GM18507 (cell line): Measurements from ENCODE around the gene TACC2.
"Not testable (repeated sequence)": the region's sequence is repeated elsewhere in the genome, so short reads cannot be mapped to it uniquely, and the experiment has no call there.

Experiments used
- DNase-seq: peaks from one replicate; pipeline ENCODE4 v3.0.0; 2011; ENCODE audit warnings: low read depth; ENCODE audit not compliant: insufficient read length; ENCODE audit errors: extremely low spot score
- FAIRE-seq: peaks from 2 replicates; lab custom pipeline; 2011; peaks lifted over from hg19 to GRCh38; lab: Jason Lieb, UNC

TACC2 gene

DNA sequence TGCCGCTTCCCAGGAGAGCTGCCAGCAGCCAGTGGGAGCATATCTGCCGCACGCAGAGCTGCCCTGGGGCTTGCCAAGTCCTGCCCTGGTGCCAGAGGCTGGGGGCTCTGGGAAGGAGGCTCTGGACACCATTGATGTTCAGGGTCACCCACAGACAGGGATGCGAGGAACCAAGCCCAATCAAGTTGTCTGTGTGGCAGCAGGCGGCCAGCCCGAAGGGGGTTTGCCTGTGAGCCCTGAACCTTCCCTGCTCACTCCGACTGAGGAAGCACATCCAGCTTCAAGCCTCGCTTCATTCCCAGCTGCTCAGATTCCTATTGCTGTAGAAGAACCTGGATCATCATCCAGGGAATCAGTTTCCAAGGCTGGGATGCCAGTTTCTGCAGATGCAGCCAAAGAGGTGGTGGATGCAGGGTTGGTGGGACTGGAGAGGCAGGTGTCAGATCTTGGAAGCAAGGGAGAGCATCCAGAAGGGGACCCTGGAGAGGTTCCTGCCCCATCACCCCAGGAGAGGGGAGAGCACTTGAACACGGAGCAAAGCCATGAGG, 94.6 kb downstream of the TACC2 start:
- DNase-seq (no peak), FAIRE-seq (no peak)

DNA sequence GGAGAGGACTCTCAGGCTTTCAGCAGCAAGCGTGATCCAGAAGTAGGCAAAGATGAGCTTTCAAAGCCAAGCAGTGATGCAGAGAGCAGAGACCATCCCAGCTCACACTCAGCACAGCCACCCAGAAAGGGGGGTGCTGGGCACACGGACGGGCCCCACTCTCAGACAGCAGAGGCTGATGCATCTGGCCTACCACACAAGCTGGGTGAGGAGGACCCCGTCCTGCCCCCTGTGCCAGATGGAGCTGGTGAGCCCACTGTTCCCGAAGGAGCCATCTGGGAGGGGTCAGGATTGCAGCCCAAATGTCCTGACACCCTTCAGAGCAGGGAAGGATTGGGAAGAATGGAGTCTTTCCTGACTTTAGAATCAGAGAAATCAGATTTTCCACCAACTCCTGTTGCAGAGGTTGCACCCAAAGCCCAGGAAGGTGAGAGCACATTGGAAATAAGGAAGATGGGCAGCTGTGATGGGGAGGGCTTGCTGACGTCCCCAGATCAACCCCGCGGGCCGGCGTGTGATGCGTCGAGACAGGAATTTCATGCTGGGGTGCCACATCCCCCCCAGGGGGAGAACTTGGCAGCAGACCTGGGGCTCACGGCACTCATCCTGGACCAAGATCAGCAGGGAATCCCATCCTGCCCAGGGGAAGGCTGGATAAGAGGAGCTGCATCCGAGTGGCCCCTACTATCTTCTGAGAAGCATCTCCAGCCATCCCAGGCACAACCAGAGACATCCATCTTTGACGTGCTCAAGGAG, 95.5 kb downstream of the TACC2 start:
- no peak for FAIRE-seq

DNA sequence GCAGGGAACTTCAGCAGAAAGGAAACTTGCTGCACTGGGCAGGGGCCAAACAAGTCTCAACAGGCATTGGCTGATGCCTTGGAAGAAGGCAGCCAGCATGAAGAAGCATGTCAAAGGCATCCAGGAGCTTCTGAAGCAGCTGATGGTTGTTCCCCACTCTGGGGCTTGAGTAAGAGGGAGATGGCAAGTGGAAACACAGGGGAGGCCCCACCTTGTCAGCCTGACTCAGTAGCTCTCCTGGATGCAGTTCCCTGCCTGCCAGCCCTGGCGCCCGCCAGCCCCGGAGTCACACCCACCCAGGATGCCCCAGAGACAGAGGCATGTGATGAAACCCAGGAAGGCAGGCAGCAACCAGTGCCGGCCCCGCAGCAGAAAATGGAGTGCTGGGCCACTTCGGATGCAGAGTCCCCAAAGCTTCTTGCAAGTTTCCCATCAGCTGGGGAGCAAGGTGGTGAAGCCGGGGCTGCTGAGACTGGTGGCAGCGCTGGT, 96.5 kb downstream of the TACC2 start:
- DNase-seq (no peak), FAIRE-seq (no peak)

More for the DNA sequence above, 95.5 kb downstream of the TACC2 start:
- no peak for DNase-seq

DNA sequence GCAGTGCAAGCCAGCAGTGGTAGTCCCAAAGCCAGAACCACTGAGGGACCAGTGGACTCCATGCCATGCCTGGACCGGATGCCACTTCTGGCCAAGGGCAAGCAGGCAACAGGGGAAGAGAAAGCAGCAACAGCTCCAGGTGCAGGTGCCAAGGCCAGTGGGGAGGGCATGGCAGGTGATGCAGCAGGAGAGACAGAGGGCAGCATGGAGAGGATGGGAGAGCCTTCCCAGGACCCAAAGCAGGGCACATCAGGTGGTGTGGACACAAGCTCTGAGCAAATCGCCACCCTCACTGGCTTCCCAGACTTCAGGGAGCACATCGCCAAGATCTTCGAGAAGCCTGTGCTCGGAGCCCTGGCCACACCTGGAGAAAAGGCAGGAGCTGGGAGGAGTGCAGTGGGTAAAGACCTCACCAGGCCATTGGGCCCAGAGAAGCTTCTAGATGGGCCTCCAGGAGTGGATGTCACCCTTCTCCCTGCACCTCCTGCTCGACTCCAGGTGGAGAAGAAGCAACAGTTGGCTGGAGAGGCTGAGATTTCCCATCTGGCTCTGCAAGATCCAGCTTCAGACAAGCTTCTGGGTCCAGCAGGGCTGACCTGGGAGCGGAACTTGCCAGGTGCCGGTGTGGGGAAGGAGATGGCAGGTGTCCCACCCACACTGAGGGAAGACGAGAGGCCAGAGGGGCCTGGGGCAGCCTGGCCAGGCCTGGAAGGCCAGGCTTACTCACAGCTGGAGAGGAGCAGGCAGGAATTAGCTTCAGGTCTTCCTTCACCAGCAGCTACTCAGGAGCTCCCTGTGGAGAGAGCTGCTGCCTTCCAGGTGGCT, 97.7 kb downstream of the TACC2 start:
- FAIRE-seq (no peak), DNase-seq (no peak)

DNA sequence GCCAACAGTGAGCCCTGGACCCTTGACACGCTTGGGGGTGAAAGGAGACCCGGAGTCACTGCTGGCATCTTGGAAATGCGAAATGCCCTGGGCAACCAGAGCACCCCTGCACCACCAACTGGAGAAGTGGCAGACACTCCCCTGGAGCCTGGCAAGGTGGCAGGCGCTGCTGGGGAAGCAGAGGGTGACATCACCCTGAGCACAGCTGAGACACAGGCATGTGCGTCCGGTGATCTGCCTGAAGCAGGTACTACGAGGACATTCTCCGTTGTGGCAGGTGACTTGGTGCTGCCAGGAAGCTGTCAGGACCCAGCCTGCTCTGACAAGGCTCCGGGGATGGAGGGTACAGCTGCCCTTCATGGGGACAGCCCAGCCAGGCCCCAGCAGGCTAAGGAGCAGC, 98.5 kb downstream of the TACC2 start:
- DNase-seq (no peak), FAIRE-seq (no peak)

DNA sequence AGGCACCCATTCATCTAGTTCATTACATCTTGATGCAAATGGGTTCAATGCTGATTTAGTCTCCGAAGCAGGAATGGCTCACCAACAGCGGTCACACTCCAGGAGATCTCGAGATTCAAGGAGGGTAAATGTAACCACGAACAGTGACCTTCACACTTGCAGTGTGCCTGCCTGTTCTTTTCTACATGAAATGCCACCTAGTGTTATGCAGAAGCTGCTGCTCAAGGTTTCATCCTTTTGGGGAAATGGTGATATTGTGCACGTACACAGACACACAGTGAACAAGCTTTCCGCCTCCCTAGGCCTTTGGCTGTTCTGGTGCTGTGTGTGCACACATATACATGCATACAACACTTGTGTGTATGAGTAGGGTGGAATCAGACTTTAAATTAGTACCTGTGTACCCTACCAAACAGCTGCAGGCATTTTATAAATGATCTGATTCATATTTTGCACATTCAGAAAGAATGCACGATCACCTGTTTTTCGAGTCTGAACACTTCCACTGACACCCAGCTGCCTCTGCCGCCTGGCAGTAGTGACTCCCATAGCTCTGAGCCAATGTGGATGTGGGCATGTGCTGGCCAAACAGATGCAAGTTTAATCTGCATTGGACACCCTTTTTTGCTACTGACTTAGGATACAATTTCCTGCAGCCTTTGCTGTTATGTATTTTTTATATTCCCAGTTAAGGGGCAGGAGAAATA, 100.5 kb downstream of the TACC2 start:
- DNase-seq (no peak), FAIRE-seq (no peak)

DNA sequence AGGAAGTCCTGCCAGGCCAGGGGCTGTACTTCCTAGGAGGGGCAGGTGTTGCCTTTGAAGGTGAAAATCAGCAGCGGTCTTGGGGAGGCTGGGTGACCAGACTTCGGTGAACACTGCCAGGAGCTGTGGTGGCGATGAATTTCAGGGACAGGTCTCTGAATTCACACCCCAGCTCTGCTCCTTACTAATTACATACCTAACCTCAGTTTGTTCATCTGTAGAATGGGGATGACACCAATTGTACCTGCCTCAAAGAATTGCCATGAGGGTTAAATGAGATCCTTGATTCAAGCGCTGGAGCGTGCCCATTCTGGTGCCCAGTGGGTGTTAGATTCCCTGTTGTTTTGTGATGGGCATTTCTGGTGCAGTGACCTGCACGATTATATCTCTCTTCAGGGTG, 102.8 kb downstream of the TACC2 start:
- DNase-seq (no peak), FAIRE-seq (no peak)

DNA sequence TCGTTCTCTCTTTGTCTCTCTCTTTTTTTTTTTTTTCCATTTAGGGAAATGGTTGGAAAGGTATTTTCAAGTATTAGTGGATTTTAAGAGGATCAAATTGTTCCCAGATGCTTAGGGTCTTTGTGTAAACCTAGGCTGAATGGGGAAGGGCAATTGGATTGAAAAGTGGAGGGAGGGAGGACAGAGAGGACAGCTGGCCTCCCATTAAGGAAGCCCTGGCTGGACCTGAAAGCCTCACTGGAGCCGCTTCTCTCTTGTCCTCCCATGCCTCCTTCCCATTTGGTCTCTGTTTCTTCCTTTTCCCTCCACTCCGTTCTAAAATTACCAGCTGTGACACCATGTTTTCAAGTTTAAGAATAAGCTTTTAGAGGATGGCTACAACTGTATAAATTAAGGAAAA, 104.1 kb downstream of the TACC2 start:
- no peak for FAIRE-seq
- DNase-seq, result no peak

DNA sequence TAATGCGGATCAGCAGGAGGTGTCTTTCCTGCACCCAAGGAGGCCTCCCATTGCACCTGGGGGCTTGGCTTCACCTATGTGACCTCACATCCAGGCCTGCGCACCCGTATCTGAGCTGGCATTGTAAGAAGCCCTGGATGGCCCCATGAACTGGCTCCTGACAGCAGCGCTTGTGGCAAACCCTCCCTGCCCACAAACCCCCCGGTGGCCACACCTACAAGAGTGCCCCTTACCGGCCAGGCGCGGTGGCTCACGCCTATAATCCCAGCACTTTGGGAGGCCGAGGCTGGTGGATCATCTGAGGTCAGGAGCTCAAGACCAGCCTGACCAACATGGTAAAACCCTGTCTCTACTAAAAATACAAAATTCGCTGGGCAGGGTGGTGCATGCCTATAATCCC, 107.2 kb downstream of the TACC2 start:
- not testable (repeated sequence) for DNase-seq

DNA sequence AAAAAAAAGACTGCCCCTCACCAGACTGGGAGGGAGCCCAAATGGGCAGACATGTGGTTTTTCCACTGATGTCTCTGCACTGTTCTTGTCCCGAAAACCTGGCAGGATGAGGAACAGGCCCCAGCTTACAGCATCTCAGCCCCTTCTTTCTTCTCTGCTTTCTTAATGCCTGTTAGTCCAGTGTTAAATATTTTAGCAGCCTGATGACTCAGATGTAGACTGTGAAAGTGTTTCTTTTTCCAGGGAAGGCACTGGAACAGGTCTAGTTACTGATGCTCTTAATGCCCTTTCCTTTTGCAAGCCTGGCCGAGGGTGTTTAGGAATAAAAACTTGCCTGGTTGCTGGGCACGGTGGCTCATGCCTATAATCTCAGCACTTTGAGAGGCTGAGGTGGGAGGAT, 107.7 kb downstream of the TACC2 start:
- no peak for FAIRE-seq
- DNase-seq, result no peak

More for the DNA sequence above, 107.2 kb downstream of the TACC2 start:
- FAIRE-seq, result not testable (repeated sequence)

DNA sequence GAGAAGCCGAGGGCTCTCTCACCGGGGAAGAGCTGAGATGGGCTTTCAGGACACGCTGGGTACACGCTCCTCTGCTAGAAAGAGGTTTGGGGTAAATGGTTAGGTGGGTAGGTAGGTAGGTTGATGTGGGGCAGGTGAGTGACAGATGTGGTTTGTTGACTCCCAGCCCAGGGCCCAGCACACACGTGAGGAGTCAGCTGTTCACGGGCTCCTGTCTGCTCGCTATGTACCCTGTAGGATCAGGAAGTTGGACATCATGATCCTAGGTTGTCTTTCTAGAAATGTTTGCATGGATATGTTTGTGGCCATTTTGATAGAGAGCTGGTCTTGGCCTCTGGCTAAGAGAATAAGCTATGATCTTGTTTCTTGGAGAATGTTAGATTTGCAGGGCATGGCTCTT, 109.0 kb downstream of the TACC2 start:
- DNase-seq (no peak), FAIRE-seq (no peak)

DNA sequence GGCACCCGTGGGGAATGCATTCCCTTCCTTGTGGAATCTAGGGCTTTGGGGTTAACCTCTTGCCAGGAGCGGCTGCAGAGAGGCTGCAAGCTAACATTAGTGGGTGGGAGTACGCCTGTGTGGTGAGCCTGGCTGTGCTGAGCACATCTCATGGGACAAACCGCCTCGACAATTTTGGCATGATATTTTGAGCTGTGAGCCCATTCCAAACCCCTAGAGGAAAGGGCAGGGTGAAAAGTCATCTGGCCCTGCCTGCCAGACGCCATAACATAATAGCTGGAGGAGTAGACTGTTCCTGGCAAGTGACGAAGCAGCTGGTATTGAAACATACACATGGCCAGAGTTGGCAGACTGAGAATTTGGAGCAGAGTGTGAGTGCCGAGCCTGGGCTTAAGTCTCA, 110.0 kb downstream of the TACC2 start:
- FAIRE-seq (no peak), DNase-seq (no peak)

DNA sequence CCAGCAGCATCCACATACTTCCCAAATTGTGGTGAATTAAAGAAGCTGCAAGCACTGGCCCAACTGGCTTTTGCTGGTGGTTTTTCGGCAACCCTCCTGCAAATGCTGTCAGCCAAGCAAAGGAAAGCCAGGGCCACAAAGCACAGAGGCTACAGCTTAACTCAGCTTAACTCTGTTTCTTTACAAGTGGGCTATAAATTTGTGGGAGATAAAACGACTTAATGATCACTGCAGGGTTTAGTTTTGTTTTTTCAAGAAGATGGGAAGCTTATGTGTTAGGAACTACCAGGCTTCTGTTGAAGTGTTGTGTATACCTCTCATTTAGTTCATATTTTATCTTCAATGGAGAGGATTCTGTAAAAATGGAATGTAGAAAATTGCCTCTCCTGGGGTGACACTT, 110.6 kb downstream of the TACC2 start:
- FAIRE-seq (no peak), DNase-seq (no peak)

DNA sequence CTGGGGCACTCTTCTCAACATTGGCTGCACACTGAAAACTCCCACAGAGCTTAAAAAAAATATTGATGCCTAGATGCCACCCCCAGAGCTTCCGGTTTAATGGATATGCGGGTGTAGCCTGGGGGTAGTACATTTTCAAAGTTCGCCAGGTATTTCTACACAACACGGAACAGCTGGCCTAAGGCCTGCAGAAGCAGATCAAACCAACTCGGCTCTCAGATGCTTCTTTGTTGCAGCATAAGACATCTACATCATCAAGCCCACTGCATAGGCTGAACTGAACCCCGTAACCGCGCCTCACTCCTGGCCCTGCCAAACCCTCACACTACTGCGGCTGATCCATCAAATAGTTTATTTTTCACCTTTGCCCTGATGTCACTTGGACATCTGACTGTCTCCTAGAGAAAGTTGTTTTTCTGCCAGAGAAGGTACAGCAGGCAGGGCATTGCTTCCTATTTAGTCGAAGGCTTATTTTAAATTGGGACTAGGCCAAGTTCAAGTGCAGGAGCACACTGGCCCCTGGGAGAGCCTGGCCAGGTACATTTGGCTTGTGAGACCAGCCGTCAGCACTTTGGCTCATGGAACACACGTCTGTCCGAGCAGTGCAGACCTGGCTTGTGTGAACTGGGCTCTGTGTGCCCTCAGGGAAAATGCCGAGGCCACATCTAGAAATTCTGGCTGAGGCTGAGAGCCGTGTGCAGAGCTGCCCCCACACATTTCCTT, 113.3 kb downstream of the TACC2 start:
- no peak for FAIRE-seq
- DNase-seq, result no peak

DNA sequence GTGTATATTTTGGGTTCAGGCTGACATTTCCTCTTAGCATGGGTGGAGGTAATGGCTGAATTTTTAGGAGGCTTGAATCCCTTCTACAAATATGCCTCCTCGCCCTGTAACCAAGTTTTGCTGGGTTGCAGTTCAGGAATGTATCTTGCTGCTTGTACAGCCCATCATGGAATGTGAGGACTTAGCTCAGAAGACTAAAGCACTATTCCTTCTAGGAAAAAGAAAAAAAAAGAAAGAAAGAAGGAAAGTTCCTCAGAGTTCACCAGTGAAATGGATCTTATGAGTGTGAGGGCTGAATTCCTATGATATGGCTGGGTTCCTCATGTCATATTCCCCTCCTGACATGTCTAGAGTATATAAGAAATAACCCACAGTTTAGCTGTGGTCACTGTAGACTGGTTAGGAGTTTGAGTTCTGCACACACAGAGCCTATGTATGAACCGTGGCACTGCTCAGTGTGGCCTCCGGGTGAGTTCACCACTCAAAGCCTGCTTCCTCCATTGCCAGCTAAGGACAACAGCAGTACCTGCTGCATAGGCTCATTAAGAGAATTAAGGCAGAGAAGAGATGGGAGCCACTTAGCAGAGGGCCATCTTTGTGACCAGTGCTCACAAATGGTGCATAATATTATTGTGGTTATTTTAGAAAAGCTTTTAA, 114.0 kb downstream of the TACC2 start:
- FAIRE-seq (no peak), DNase-seq (no peak)

DNA sequence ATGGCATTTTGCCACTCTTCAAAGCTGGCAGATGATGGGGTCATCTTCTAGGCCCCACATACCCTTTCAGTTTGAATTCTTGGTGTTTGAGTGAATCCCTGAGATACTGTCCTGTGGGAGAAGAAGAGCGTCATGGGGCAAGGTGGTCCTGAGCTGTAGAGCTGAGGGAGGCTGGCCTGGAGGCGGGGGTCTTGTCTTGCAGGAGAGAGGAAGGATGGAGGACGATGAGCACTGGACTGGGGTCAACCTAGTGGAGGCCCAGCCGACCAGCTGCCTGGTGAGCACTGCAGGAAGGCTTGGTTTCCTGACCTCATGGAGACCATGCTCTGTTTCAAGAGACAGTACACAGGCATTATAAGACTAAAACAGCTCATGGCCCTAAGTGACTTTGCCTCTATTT, 114.6 kb downstream of the TACC2 start:
- no peak for DNase-seq
- FAIRE-seq, result no peak

DNA sequence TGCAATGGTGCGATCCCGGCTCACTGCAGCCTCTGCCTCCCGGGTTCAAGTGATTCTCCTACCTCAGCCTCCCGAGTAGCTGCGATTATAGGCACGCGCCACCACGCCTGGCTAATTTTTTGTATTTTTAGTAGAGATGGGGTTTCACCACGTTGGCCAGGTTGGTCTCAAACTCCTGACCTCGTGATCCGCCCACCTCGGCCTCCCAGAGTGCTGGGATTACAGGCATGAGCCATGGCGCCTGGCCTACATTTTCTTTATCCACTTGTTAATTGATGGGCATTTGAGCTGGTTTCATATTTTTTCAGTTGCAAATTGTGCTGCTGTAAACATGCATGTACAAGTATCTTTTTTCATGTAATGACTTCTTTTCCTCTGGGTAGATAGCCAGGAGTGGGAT, 119.8 kb downstream of the TACC2 start:
- not testable (repeated sequence) for FAIRE-seq, DNase-seq

DNA sequence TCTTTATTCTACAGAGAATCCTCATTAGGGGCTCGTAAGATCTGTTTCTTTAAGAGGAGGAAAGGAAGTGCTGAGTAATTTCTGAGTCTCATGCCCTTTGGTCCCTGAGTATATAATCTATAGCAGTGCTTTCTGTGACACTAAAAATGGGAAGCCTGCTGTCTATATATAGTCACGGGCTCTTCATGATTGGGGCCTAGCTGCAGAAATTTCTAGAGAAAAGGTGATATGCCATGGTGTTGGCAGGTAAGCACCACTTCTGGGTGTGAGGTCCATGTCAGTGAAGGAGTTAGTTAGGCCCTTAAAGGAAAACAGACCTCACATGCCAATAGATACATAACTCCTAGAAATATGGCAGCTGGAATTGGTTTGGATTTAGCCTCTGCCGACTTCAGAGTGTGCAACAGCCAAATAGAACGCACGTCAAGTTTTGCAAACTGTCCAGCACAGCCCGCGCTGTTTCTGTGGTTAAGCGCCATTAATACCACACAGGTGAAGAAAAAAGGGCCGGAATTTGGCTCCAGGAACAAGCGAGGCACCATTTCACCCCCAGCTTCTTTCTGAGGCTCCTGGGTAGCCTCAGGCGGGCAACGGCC, 123.2 kb downstream of the TACC2 start:
- DNase-seq, result no peak
- FAIRE-seq, result no peak
